SK-N-SH (cell line): Measurements from ENCODE around the gene MGAT5.

Experiments used
- EP300 ChIP-seq, 2 experiments: IDR thresholded peaks; 2 replicates each; pipeline versions ENCODE4 v1.4.0 to v1.6.1; 2012; ENCODE audit warnings: borderline replicate concordance in 1 of 2, low read depth in 1 of 2, low read length in 1 of 2
- TF ChIP-seq, protein P1 (sequence below): fragments of 200-600 bp; sonication (generic); IDR thresholded peaks from 2 replicates; pipeline ENCODE4 v1.6.1; 2017; ENCODE audit warnings: antibody characterized with exemption, mild to moderate bottlenecking, moderate library complexity

DNA sequence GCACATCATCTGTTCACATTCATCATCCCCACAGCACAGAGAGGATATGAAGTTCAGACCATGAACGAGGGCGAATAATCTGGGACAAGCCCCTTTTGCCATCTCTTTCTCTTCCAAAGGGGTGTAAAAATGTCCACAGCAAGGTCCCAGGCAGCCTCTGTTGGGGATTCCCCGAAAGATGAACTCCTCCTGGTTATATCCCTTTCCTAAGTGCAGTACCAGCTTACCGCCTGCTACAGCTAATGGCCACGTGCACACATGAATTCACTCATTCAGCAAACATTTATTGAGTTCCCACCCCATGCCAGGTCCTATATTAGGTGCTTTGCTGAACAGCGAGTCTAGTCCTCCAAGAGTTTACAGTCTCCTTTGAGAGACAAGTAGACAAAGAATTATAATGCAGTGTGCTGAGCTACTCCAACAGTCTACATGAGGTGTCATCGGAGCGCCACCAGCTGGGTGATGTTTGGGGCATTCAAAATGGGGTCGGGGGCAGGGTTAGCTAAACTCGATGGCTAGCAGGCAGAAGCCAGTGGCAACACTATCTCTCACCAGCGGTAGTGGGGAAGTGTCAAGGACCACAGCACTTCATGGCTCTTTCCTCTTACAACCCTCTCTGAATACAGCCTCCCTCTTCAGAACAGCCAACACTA is 236.0 kb downstream of the MGAT5 start:
- no peak for TF ChIP-seq EP300 (IDR thresholded peaks at IDR 0.05; ENCODE audit: borderline replicate concordance in 1 of 2, low read depth in 1 of 2, low read length in 1 of 2)
- TF ChIP-seq, protein P1, sequence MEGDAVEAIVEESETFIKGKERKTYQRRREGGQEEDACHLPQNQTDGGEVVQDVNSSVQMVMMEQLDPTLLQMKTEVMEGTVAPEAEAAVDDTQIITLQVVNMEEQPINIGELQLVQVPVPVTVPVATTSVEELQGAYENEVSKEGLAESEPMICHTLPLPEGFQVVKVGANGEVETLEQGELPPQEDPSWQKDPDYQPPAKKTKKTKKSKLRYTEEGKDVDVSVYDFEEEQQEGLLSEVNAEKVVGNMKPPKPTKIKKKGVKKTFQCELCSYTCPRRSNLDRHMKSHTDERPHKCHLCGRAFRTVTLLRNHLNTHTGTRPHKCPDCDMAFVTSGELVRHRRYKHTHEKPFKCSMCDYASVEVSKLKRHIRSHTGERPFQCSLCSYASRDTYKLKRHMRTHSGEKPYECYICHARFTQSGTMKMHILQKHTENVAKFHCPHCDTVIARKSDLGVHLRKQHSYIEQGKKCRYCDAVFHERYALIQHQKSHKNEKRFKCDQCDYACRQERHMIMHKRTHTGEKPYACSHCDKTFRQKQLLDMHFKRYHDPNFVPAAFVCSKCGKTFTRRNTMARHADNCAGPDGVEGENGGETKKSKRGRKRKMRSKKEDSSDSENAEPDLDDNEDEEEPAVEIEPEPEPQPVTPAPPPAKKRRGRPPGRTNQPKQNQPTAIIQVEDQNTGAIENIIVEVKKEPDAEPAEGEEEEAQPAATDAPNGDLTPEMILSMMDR = no peak
